Heart left ventricle (tissue), 16 donors: Measurements from ENCODE around the gene KIFC1. TPM values are rescaled to one million over a fixed set of nuclear protein-coding genes. Genes with fewer than 3 reads are reported as not detected.

ENCODE experiments used
- ATAC-seq, 4 donors: fragments of 200-7000 bp; cut with Tn5 transposase; one replicate each; pipeline ENCODE4 v1.9.1; 2020 to 2022; ENCODE audit warnings: moderate library complexity in 4 of 4, mild to moderate bottlenecking in 3 of 4, moderate number of reproducible peaks in 1 of 4
- DNase-seq, 5 donors: peaks; one replicate each; pipeline ENCODE4 v3.0.0-alpha.2; 2020
- H3K27ac ChIP-seq, 12 donors: fragments of 200-600 bp; sonication (generic) in 4 of 12; one replicate each; pipeline versions ENCODE4 v1.5.0 to v1.8.0; 2016 to 2022; ENCODE audit warnings: mild to moderate bottlenecking in 2 of 12
- H3K27me3 ChIP-seq, 9 donors: fragments of 200-600 bp; sonication (generic) in 2 of 9; one replicate each; pipeline versions ENCODE4 v1.5.1 to v1.8.0; 2016 to 2022; ENCODE audit warnings: mild to moderate bottlenecking in 3 of 9
- H3K36me3 ChIP-seq, 9 donors: fragments of 200-600 bp; sonication (generic) in 2 of 9; one replicate each; pipeline versions ENCODE4 v1.5.0 to v1.8.0; 2018 to 2022; ENCODE audit warnings: mild to moderate bottlenecking in 2 of 9
- H3K4me1 ChIP-seq, 12 donors: fragments of 200-600 bp; sonication (generic) in 4 of 12; one replicate each; pipeline versions ENCODE4 v1.5.0 to v1.8.0; 2016 to 2022; ENCODE audit warnings: mild to moderate bottlenecking in 3 of 12
- H3K4me3 ChIP-seq, 12 donors: fragments of 200-600 bp; sonication (generic) in 4 of 12; one replicate each; pipeline versions ENCODE4 v1.5.0 to v1.8.0; 2017 to 2022; ENCODE audit warnings: mild to moderate bottlenecking in 9 of 12, moderate library complexity in 4 of 12
- H3K9me3 ChIP-seq, 12 donors: fragments of 200-600 bp; sonication (generic) in 4 of 12; one replicate each; pipeline versions ENCODE4 v1.5.0 to v1.8.0; 2016 to 2022; ENCODE audit warnings: mild to moderate bottlenecking in 1 of 12
- CTCF ChIP-seq, 12 donors: fragments of 200-600 bp; sonication (generic) in 4 of 12; IDR thresholded peaks; one replicate each; pipeline versions ENCODE4 v1.5.0 to v1.8.0; 2018 to 2022; ENCODE audit warnings: antibody characterized with exemption in 12 of 12, mild to moderate bottlenecking in 5 of 12
- POLR2A ChIP-seq, 2 donors: fragments of 450-650 bp; IDR thresholded peaks; one replicate each; pipeline ENCODE4 v1.6.1; 2017; ENCODE audit warnings: antibody characterized with exemption in 2 of 2, mild to moderate bottlenecking in 2 of 2, moderate library complexity in 2 of 2
- WGBS, 4 donors: extraction: QIAGEN DNeasy Blood & Tissue Kit in 2 of 4; methylation state at CpG; one replicate each; pipeline versions ENCODE4 v1.1.5 to v1.1.7; 2013 to 2018; 5-methylcytosine and 5-hydroxymethylcytosine counted together
- intact Hi-C, 10 donors: fragments of 100-400 bp; cut with DNase I; formaldehyde crosslinking; loops; one replicate each; pipeline versions ENCODE4 v1.11.1 to v1.14.2; 2022
- polyA plus RNA-seq, 2 donors: library from polyadenylated mRNA; stranded (reverse); fragments of 200-250 nt; gene quantifications; one replicate each; pipeline ENCODE4 v1.2.3, GENCODE V29; 2013
- total RNA-seq, 9 donors: library from RNA; depleted of rRNA in 2 of 9; stranded (reverse); fragments of >200 nt in 2 of 9; fragmentation: NEBNext Ultra II Directional in 3 of 9; extraction: Animal tissue kit (Norgen Biotek cat#: 25700) in 3 of 9; gene quantifications; one replicate each; pipeline versions ENCODE4 v1.1.0 to v1.2.4, GENCODE V29; 2016 to 2023
- donor health status: ischemic (EF 13 %, LVEDD 7.1; RV severe dilation, severe dysfunction).
- donor health status: healthy with polysubstance abuse.
- donor health status: DM: no; HTN: yes; CAD: no.
- donor health status: DM: no; HTN: no; CAD: no.
- donor health status: ischemic (EF 25% LVEDD 6.9; RV normal size, moderate dysfunction).
- donor health status: ischemic (EF 25% LVEDD 5.7; RV mildly dilated, moderate dysfunction).
- donor health status: healthy.
- donor health status: DM: yes; HTN: yes; CAD: no.
- donor health status: ischemic (EF 35%, LVEDD 5.7; RV mildly dilated, moderate dysfunction).
- donor health status: nonischemic (EF 11% LVEDD 7.7; RV severe dilation, severe dysfunction).
- donor health status: DM: yes; HTN: yes; CAD: no.
- donor health status: PGD.
- donor health status: ischemic (EF 29% LVEDD 5.4; RV normal size, mild dysfunction).
- donor health status: nonischemic (EF 23%, LVEDD 6.1; RV moderate dilation, normal function).

KIFC1 gene
- total and polyA plus RNA-seq, 11 donors: 0.04 to 7.0 (median 0.69) TPM; not detected in 3

- no peak for DNase-seq
- no peaks in the 10 kb centered on the region for H3K27me3 ChIP-seq
Measured at GRCh38 chr6:33453393-33454008, 61.9 kb downstream of the KIFC1 start.

GRCh38 chr6:33454009-33454946, 62.7 kb downstream of the KIFC1 start, which contains the start of gene ZBTB9:
ZBTB9 (plus strand) TSS chr6:33454576; CDS start chr6:33455101, 525 bp downstream.
- Histone ChIP-seq H3K4me1 (peaks cover 0 to 39% (median 17%) of the 10 kb centered on the region in 12 donors), H3K4me3 (peak within 1 kb of the TSS; percentile 71 to 99 (median 88)), H3K27me3 (no peaks in the 10 kb centered on the region), H3K9me3 (no peaks in the 10 kb centered on the region), H3K36me3 (peaks cover 0 to 22% (median 7%) of the 10 kb centered on the region in 9 donors), H3K27ac (peak within 1 kb of the TSS; percentile 21 to 88 (median 86))
- WGBS, 4 donors: 0 to 1% (median 1%) methylated on average over 24 to 65 of the region's 65 CpGs
- DNase-seq (peak; percentile 96 to 98 (median 97)), ATAC-seq (peak; percentile 99 to 100 (median 100))
- TF ChIP-seq POLR2A (IDR thresholded peaks at IDR 0.05) (peak; percentile 83 to 96), CTCF (IDR thresholded peaks at IDR 0.05) (no peak)
- intact Hi-C loops: loop anchor here in 2 of 10 donors (1.0 to 5.0 kb wide), 3 partner anchors 44 to 118 kb away; partner anchors contain the start of gene KIFC1 (in 1 of the 2)

More at GRCh38 chr6:33453393-33454008, 61.9 kb downstream of the KIFC1 start:
- no peak for ATAC-seq
- Histone ChIP-seq H3K36me3 (peaks cover 0 to 22% (median 10%) of the 10 kb centered on the region in 9 donors), H3K9me3 (no peaks in the 10 kb centered on the region), H3K4me3 (peak overlapping the region; percentile 71 to 99 (median 88)), H3K4me1 (peaks cover 0 to 39% (median 17%) of the 10 kb centered on the region in 12 donors), H3K27ac (peak overlapping the region; percentile 21 to 88 (median 86))
- intact Hi-C loops: loop anchor here in 2 of 10 donors (1.0 to 5.0 kb wide), 3 partner anchors 43 to 119 kb away; partner anchors contain the start of gene KIFC1 (in 1 of the 2)
- 4 to 6% (median 5%) methylated on average over 12 of the region's 12 CpGs for WGBS, 4 donors
- TF ChIP-seq POLR2A (IDR thresholded peaks at IDR 0.05): no peak
- no peak for TF ChIP-seq CTCF (IDR thresholded peaks at IDR 0.05)

GRCh38 chr6:33455051-33455450, 63.4 kb downstream of the KIFC1 start:
- H3K27ac ChIP-seq: peak overlapping the region in 7 of 12 donors; percentile 67 to 88 (median 86)
- no peak for ATAC-seq
- no peaks in the 10 kb centered on the region for H3K27me3 ChIP-seq

More at GRCh38 chr6:33455051-33455450, 63.4 kb downstream of the KIFC1 start:
- Histone ChIP-seq H3K36me3 (peaks cover 0 to 22% (median 7%) of the 10 kb centered on the region in 9 donors), H3K4me1 (peaks cover 0 to 32% (median 17%) of the 10 kb centered on the region in 12 donors), H3K4me3 (peak overlapping the region; percentile 71 to 99 (median 88)), H3K9me3 (no peaks in the 10 kb centered on the region)
- TF ChIP-seq CTCF (IDR thresholded peaks at IDR 0.05): no peak
- 45 to 53% (median 50%) methylated on average over 15 to 16 of the region's 16 CpGs for WGBS, 4 donors
- intact Hi-C loops: no loop called here
- no peak for DNase-seq
